CD4-positive, alpha-beta T cell treated with Interleukin-2 at 100 ng/mL for 4 hours (primary cell): Measurements from ENCODE around the gene ACE.
A peak's percentile ranks its signal among the peaks of the same experiment; 100 is the strongest.

ENCODE experiments used
- DNase-seq: peaks from one replicate; pipeline ENCODE4 v3.0.0-alpha.2; 2020; ENCODE audit warnings: low spot score

Gene ACE

DNA sequence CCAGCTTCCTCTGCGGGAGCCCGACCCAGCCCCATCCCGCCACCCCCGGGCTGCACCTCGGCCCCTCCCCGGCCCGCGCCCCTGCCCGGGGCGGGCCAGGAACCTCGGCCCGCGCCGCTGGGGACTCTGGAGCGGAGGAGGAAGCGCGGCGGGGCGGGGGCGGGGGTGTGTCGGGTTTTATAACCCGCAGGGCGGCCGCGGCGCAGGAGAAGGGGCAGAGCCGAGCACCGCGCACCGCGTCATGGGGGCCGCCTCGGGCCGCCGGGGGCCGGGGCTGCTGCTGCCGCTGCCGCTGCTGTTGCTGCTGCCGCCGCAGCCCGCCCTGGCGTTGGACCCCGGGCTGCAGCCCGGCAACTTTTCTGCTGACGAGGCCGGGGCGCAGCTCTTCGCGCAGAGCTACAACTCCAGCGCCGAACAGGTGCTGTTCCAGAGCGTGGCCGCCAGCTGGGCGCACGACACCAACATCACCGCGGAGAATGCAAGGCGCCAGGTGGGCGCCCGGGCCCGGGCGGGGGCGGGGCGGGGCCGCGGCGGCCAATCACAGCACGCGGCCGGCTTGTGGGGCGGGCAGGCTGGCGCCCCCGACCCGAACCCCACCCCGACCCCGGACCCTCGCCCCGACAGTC lies at the start of gene ACE:
TSS of gene ACE (plus strand) at position 208 of the 626 bp plus-strand sequence. CDS start at position 242, 34 bp downstream.
- peak; percentile 48 for DNase-seq

DNA sequence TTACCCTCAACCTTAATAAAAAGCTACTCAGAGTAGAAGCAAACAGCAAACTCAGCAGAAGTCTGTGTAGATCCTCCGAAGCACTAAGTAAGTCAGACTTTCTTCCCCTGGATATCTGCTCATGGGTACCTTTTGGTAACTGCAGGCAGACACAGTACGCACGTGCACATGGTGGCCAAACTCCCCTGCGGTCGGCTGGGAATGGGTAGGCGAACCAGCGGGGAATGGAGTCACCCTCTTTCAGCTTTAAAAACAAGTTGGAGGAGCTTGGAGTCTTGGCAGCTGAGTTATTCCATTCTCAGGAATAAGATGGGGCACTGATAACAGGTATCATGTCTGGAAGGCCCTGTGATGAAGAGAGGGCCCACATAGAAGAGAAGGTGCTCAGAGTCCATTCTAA lies 47.1 kb upstream of the ACE start:
- DNase-seq = no peak

DNA sequence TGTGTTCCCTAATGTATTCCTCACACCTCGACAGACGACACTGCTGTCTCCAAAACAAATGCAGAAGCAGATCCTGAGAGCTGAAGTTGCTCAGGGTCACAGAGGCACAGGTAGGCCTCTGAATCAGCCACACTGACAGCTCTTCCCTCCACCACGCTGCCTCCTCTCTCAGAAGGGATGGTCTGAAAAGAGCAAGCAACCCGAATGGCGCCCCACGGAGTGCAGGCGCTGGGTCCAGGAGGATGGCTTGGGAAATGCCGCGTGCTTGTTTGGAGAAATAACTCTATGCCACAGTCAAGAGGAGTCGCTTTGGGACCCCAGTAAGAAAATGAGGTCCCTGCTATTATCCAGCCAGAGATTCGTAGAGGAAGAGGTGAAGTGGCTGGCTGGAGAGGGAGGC lies 46.6 kb upstream of the ACE start:
- DNase-seq = no peak

DNA sequence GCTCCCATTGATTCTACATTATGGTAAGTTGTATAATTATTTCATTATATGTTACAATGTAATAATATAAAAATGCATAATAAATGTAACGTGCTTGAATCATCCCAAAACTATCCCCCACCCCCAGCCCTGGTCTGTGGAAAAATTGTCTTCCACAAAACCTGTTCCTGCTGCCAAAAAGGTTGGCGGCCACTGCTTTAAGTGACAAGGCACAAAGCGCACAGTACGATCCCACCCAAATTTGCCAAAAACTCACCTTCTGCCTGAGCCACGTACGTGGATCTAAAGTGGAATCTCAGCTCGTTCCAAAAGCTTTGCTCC lies 45.3 kb upstream of the ACE start:
- no peak for DNase-seq

GRCh38 chr17:63431939-63432804 lies 44.7 kb upstream of the ACE start:
- DNase-seq = no peak

DNA sequence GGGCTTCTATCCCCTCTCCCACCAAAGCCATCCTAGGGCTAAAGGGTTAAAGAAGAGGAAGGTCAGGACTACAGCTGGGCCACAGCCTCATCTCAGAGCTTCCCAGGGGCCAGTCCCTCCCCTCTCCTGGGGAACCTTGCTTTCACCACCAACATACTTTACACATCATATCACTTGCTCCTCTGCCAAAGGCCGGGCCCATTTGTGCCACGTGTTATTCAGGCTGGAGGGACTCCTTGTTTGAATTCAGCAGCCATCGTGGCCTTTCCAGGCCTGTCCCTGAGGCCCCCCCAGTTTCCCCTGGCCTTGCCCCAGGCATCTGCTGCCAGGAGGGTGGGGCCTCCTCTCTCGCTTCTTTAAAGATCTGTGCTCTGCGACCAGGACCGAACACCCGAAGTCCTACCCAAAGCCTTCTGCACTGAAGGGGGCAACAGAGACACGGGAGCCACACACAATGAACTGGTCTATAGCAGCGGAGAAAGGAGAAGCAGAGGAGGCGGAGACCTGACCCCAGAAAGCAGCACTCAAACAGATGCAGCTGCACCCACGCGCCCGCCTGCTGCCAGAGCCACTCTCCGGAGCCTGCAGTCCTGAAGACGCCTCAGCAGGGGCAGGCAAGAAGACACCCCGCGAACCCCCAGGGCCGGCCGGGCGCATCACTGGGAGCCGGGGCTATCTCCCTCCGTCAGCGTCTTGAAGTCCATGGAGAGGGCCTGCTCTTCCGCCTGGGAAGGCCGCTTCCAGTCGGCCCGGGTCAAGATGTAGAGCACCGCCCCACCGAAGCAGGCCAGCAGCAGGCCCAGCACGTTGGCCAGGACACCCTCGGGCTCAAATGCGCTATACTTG lies 42.9 kb upstream of the ACE start:
- DNase-seq = no peak

DNA sequence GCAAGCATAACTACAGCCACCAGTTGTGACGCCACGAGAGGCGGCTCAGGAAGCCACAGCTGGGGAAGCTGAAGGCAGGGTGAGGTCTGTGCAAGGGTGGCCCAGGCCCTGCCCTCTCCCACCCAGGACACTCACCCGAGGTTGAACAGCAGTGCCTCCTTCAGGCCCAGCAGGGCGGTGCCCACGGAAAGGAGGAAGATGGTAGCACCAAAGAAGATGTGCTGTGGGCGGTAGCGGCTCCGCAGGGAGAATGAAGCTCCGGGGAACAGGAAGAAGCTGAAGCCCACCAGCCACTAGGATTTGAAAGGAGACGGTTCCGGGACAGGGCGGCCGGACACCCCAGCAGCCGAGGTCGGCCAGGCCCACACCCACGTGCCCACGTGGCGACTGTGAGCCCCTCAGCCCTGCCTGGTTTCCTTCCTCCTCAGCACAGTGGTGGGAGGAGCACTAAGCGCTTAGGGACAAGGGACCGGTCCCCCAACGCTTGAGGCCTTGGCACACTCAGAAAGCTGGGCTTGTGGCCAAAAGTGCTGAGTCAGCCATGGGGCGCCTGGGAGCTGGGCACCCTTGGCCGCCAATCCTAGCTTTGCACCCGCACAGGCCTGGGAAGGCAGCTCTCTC lies 41.8 kb upstream of the ACE start:
- DNase-seq = peak; percentile 35

GRCh38 chr17:63435681-63436522 lies 41.0 kb upstream of the ACE start:
- DNase-seq = no peak

DNA sequence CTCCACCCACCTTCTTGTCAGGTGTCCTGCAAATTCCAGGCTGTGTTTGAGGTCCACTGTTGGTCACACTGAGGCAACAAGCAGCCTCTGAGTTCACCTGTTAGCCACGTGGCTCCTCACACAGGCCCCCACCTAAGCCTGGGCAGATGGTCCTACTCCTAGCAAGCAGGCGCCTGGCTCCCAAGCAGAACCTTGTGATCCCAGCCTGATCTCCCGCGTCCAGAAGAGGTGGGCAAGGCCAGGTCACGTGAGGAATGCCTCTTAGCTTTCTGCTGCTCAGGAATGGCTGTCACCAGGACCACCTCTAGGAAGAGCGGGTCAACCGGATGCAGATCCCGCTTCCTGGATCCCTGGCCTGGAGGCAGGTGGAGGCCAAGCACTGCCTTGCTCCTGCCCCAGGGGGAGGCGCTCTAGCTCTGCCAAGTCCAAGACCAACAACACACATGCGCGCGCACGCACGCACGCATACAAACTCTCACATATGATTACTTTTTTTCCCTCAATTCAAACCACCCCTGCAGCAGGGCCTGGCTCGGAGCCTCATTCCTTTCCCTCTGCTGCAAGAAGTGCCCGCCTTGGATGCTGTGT lies 40.2 kb upstream of the ACE start:
- no peak for DNase-seq

DNA sequence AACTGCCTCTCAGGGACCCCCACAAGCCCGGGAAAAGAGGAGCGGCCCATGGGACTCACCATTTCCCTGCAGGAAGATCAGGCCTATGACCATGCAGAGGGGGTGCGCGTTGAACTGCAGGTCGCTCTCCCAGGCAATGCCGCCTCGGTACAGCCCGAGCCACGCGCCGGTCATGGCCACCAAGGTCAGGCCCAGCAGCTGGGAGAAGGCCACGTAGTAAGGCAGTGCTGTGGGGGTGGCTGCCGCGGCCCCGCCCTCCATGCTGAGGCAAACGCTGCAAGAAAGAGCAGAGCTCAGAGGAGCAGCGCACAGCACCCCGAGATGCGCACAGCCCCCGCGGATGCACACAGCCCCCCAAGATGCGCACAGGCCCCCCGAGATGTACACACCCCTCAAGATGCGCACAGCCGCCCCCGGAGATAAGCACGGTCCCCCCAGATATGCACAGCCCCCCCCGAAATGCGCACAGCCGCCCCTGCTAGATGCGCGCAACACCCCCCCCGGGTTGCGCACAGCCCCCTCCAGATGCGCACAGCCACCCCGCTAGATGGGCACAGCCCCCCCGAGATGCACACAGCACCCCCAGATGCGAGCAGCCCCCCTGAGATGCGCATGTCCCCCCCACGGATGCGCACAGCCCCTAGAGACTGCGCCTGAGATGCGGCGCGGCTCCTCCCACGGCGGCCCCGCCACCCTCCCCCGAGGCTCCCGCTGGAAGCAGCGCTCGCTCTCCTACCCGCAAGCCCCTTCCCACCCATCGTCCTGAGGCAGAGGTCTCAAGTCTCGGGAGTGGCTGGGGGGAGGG lies 39.4 kb upstream of the ACE start:
- no peak for DNase-seq

- no peak for DNase-seq
Observed at GRCh38 chr17:63438092-63439051, 38.5 kb upstream of the ACE start.

GRCh38 chr17:63439687-63440086 lies 37.2 kb upstream of the ACE start:
- DNase-seq = peak; percentile 56

DNA sequence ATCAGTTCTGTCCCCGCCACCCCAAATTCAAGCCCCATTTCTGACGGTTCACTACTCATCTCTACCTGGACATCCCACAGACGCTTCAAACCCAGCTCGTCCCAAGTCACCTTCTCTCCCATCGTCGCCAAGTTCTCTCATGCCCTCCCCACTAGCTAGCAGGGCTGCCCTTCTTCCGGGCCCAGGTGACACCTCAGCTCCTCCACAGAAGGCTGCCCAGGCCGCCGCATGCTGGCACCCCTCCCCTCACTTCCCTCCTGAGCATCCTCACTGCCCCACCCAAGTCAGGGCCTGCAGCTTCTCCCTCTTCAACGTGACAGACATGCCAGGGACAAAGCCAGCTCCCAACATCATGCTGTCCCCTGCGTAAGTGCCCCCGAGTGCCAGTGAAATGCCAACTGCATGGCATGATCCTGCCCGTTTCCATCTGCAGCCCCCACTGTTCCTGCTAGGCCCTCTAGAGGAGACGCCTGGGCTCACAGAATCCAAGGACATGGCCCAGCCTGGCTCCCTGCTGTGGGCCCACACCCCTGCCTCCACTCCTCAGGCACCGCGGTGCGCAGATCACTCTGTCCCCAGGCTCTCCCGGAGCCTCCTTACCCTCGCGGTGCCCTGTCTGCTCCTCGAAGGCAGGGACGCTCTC lies 36.6 kb upstream of the ACE start:
- peak; percentile 41 for DNase-seq

- DNase-seq = no peak
Observed at GRCh38 chr17:63440770-63441335, 36.0 kb upstream of the ACE start.

DNA sequence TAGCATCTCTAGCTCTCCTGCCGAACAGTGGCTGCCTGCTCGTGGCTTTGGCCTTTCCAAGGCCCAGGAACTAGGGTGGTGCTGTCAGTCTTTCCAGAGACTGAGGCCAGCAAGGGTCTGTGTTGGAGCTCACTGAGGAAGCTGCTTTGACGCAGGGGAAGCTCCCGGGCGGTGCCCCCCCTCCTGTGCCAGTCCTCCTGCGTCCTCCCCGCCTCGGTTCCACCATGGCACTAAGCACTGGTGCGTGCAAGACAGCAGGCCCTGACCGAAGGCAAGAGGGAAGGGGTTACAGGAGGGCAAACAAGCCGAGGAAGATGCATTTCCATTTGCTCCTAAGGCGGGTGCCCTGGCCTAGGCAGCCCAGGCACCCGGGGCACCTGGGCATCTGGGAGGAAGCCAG lies 35.2 kb upstream of the ACE start:
- DNase-seq = no peak

- no peak for DNase-seq
Observed at GRCh38 chr17:63442074-63442473, 34.8 kb upstream of the ACE start.

DNA sequence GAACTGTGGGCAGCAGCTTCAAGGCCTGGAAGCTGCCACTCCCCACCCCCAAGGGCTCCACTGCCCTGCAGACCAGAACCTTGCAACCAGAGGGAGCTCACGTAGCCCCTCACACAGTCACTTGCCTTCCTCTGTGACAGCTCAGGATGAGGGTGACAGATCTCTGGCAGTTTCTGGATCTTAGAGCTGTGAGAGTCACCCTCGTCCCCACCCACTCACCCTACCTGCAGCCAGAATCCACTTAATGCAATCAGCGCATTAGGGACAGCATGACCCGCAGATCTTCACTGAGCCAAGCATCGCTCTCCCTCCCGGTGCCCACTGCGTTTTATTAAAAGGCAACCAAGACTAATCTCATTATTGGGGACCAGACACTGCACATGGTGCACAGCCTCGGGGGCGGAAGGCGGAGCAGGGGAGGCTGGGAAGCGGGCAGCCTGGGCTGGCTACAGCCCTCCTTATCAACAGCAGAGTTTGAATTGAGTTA lies 34.3 kb upstream of the ACE start:
- no peak for DNase-seq

- no peak for DNase-seq
Observed at GRCh38 chr17:63443053-63443452, 33.8 kb upstream of the ACE start.
